Progenitor cell of endocrine pancreas (in vitro differentiated cells): ENCODE results near the gene EMC9. TPM values are rescaled to one million over a fixed set of nuclear protein-coding genes. Genes with fewer than 3 reads are reported as not detected.

ENCODE experiments used
- DNase-seq: peaks from one replicate; pipeline ENCODE4 v3.0.0; 2021; ENCODE audit warnings: low spot score; ENCODE audit not compliant: unreplicated experiment
- H3K27ac Mint-ChIP-seq: 2 replicates; pipeline ENCODE4 v1.8.0; 2021; ENCODE audit warnings: mild to moderate bottlenecking, moderate library complexity, mixed read lengths
- H3K27me3 Mint-ChIP-seq: 2 replicates; pipeline ENCODE4 v1.8.0; 2021; ENCODE audit warnings: mixed read lengths
- H3K36me3 Mint-ChIP-seq: 2 replicates; pipeline ENCODE4 v1.8.0; 2022; ENCODE audit warnings: mixed read lengths; ENCODE audit not compliant: insufficient read depth
- H3K4me1 Mint-ChIP-seq: 2 replicates; pipeline ENCODE4 v1.8.0; 2021; ENCODE audit warnings: low read depth, mixed read lengths
- H3K4me3 Mint-ChIP-seq: 2 replicates; pipeline ENCODE4 v1.8.0; 2021; ENCODE audit warnings: low read depth, mild to moderate bottlenecking, moderate library complexity, mixed read lengths
- H3K9me3 Mint-ChIP-seq: 2 replicates; pipeline ENCODE4 v1.8.0; 2021; ENCODE audit warnings: low read depth, mixed read lengths
- CTCF ChIP-seq: fragments of 200-600 bp; sonication (generic); IDR thresholded peaks from one replicate; pipeline ENCODE4 v1.5.0; 2021; ENCODE audit warnings: antibody characterized with exemption, mild to moderate bottlenecking; ENCODE audit not compliant: unreplicated experiment
- total RNA-seq: library from RNA; stranded (reverse); gene quantifications from 2 replicates; pipeline ENCODE4 v1.2.1, GENCODE V29; 2021

EMC9 gene
- total RNA-seq, 1 donor from 2014 or later = 22.9 TPM

GRCh38 chr14:24136684-24137528 is 4.5 kb downstream of the EMC9 start:
- Mint-ChIP-seq H3K36me3 (peaks cover 5% of the 10 kb centered on the region), H3K4me3 (peak overlapping the region; percentile 89), H3K27ac (peak overlapping the region; percentile 20), H3K9me3 (no peaks in the 10 kb centered on the region), H3K4me1 (peaks cover 27% of the 10 kb centered on the region), H3K27me3 (no peaks in the 10 kb centered on the region)
- no peak for DNase-seq
- no peak for TF ChIP-seq CTCF

- TF ChIP-seq CTCF = no peak
- DNase-seq = peak; percentile 87
- Mint-ChIP-seq H3K27me3 (no peaks in the 10 kb centered on the region), H3K9me3 (no peaks in the 10 kb centered on the region), H3K27ac (peak within 1 kb of the TSS; percentile 88), H3K4me1 (peaks cover 25% of the 10 kb centered on the region), H3K4me3 (peak within 1 kb of the TSS; percentile 89), H3K36me3 (peaks cover 5% of the 10 kb centered on the region)
Observed at GRCh38 chr14:24135834-24136683, 5.3 kb downstream of the EMC9 start, which contains the start of gene PSME1. Gene PSME1, plus strand, starts transcription at chr14:24136194. Its CDS starts 69 bp downstream, at chr14:24136263.

GRCh38 chr14:24135584-24135833 is 5.9 kb downstream of the EMC9 start:
- H3K36me3 Mint-ChIP-seq = peaks cover 5% of the 10 kb centered on the region
- H3K9me3 Mint-ChIP-seq = no peaks in the 10 kb centered on the region
- TF ChIP-seq CTCF = no peak
- peak overlapping the region; percentile 89 for H3K4me3 Mint-ChIP-seq
- no peaks in the 10 kb centered on the region for H3K27me3 Mint-ChIP-seq
- H3K4me1 Mint-ChIP-seq = peaks cover 24% of the 10 kb centered on the region
- DNase-seq = no peak
- H3K27ac Mint-ChIP-seq = peak overlapping the region; percentile 88

GRCh38 chr14:24133735-24134134 is 7.7 kb downstream of the EMC9 start:
- H3K36me3 Mint-ChIP-seq = peaks cover 5% of the 10 kb centered on the region
- TF ChIP-seq CTCF = no peak

GRCh38 chr14:24132976-24133375 is 8.4 kb downstream of the EMC9 start:
- Mint-ChIP-seq H3K36me3 (peaks cover 1% of the 10 kb centered on the region), H3K4me1 (peaks cover 16% of the 10 kb centered on the region), H3K27ac (no peak overlapping the region), H3K9me3 (no peaks in the 10 kb centered on the region), H3K4me3 (no peak overlapping the region), H3K27me3 (no peaks in the 10 kb centered on the region)
- no peak for DNase-seq
- no peak for TF ChIP-seq CTCF

More at GRCh38 chr14:24133735-24134134, 7.7 kb downstream of the EMC9 start:
- Mint-ChIP-seq H3K27ac (no peak overlapping the region), H3K27me3 (no peaks in the 10 kb centered on the region), H3K9me3 (no peaks in the 10 kb centered on the region), H3K4me3 (no peak overlapping the region), H3K4me1 (peaks cover 16% of the 10 kb centered on the region)
- DNase-seq = no peak
